Measurements from ENCODE around the gene TMEM183A.

Gene TMEM183A

DNA sequence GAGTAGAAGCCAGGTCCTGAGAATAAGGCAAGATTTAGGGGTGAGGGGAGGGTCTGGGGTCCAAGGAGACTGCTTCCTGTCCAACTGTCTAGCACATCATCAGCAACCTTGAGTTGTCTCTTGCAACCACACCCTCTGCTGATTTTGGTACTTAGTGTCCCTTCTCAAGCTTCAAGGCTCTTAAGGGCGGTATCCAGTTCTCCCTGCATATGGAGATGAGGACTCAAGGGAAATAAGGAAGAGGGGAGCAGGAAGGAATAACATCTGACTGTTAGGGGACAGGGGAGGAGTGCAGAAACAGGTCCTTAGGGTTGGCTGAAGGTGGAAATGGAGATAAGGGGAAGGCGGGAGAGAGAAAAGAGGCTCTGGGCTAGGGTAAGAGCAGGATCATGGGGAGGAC, 66.3 kb downstream of the TMEM183A start:
- in situ Hi-C loops (cut with MboI; ENCODE audit: low pct_unique_long_range_greater_than_20kb, low sequenced_read_pairs, unreplicated experiment): no loop called here
- TF ChIP-seq, protein P1, sequence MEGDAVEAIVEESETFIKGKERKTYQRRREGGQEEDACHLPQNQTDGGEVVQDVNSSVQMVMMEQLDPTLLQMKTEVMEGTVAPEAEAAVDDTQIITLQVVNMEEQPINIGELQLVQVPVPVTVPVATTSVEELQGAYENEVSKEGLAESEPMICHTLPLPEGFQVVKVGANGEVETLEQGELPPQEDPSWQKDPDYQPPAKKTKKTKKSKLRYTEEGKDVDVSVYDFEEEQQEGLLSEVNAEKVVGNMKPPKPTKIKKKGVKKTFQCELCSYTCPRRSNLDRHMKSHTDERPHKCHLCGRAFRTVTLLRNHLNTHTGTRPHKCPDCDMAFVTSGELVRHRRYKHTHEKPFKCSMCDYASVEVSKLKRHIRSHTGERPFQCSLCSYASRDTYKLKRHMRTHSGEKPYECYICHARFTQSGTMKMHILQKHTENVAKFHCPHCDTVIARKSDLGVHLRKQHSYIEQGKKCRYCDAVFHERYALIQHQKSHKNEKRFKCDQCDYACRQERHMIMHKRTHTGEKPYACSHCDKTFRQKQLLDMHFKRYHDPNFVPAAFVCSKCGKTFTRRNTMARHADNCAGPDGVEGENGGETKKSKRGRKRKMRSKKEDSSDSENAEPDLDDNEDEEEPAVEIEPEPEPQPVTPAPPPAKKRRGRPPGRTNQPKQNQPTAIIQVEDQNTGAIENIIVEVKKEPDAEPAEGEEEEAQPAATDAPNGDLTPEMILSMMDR (IDR thresholded peaks at IDR 0.05; ENCODE audit: extremely low read depth, insufficient read depth, missing control alignments): no peak
- DNase-seq (ENCODE audit: low spot score): no peak

Data from GM13977 (cell line).